ENCODE data around the gene RUNX2. TPM values are rescaled to one million over a fixed set of nuclear protein-coding genes. Genes with fewer than 3 reads are reported as not detected.

Gene RUNX2
- total and polyA plus RNA-seq, 2 experiments from 2014 or later = 0.66 to 1.7 TPM

DNA sequence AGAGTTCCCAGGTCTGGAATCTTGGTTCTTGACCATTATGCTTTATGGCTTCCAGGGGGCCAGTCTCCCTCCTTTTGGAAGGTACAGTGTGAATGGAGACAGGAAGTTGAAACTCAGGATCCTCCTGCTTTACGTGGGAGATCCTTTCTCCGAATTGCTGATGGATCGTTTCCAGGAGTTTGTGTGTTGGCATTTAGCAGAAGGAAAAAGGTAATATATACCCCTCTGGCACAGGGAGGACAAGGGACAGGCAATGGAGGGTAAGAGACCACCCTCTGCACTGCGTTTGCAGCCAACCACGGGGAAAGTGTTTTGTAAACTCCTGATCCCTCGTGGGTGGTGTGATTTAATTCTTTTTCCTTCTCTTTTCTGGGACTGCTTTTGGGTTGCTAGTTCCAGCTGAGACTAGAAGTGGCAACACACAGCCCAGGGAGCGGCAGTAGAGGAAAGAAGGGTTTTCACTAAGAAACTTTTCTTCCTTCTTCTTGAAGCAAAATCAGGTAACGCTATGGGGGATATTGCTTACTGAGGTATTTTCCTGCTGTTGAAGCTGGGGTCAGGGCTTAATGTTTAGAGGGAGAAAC lies 307.2 kb downstream of the RUNX2 start:
- Mint-ChIP-seq H3K27ac (no peak overlapping the region), H3K4me3 (no peak overlapping the region), H3K4me1 (peaks cover 12% of the 10 kb centered on the region; the same call in 2 of the 3 replicates), H3K9me3 (no peaks in the 10 kb centered on the region), H3K27me3 (ENCODE audit: insufficient read depth, low read depth, poor library complexity) (peaks cover 3% of the 10 kb centered on the region), H3K36me3 (ENCODE audit: low read depth) (no peaks in the 10 kb centered on the region)
- no peaks in the 10 kb centered on the region for H3K9me2 ChIP-seq (ENCODE audit: insufficient read depth)
- no peaks in the 10 kb centered on the region for H3K79me2 ChIP-seq (replicated peaks; ENCODE audit: insufficient read depth)
- peaks cover 14% of the 10 kb centered on the region; the same call in 1 of the 2 replicates for H3K4me1 ChIP-seq (ENCODE audit: insufficient read depth)
- H3K27ac ChIP-seq (ENCODE audit: low read depth) = no peak overlapping the region
- H2AFZ ChIP-seq = peak overlapping the region; percentile 63; the same call in 1 of the 2 replicates
- no peaks in the 10 kb centered on the region for H3F3A ChIP-seq (replicated peaks; ENCODE audit: low read depth)
- H4K20me1 ChIP-seq (replicated peaks; ENCODE audit: insufficient read depth) = no peaks in the 10 kb centered on the region
- TF ChIP-seq CREB1 (CRISPR knock-in tag; IDR thresholded peaks at IDR 0.05; ENCODE audit: low read depth) (no peak), ZNF331 (CRISPR knock-in tag; IDR thresholded peaks at IDR 0.05; ENCODE audit: low read depth) (no peak), NANOG (IDR thresholded peaks at IDR 0.05; ENCODE audit: borderline replicate concordance) (no peak)
- ATAC-seq (no peak), DNase-seq (ENCODE audit: low spot score) (no peak)
- H3K4me3 ChIP-seq = no peak overlapping the region
- H3K36me3 ChIP-seq (ENCODE audit: insufficient read depth) = no peaks in the 10 kb centered on the region
- no peaks in the 10 kb centered on the region for H3K27me3 ChIP-seq (ENCODE audit: insufficient read depth)
- H3K4me2 ChIP-seq = no peak overlapping the region

DNA sequence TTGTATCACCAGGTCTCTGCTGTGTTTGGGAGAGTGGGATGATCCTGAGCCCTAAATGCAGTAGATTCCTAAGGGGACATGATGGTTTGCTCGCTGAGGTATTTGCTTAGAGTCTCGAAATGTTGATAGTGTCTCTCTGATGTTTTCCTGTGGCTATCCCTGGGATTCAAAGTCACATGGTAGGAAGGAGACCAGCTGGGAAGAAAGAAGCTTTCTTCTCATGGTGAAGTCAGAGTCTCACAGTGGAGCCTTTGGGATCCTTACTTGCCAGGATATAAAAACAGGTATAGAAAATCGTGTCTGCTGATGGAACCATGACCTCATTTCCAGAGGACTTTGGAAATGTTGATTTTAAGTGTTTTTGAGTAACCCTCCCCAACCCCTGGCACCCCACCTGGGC lies 308.9 kb downstream of the RUNX2 start:
- Histone ChIP-seq H3K27me3 (ENCODE audit: insufficient read depth) (no peaks in the 10 kb centered on the region), H3K4me1 (ENCODE audit: insufficient read depth) (peaks cover 14% of the 10 kb centered on the region; the same call in 1 of the 2 replicates), H2AFZ (no peak overlapping the region), H3F3A (replicated peaks; ENCODE audit: low read depth) (no peaks in the 10 kb centered on the region), H3K4me3 (no peak overlapping the region), H3K9me2 (ENCODE audit: insufficient read depth) (no peaks in the 10 kb centered on the region), H4K20me1 (replicated peaks; ENCODE audit: insufficient read depth) (no peaks in the 10 kb centered on the region), H3K36me3 (ENCODE audit: insufficient read depth) (no peaks in the 10 kb centered on the region), H3K79me2 (replicated peaks; ENCODE audit: insufficient read depth) (no peaks in the 10 kb centered on the region), H3K4me2 (no peak overlapping the region), H3K27ac (ENCODE audit: low read depth) (no peak overlapping the region)
- Mint-ChIP-seq H3K4me3 (no peak overlapping the region), H3K9me3 (no peaks in the 10 kb centered on the region), H3K36me3 (ENCODE audit: low read depth) (no peaks in the 10 kb centered on the region), H3K27ac (no peak overlapping the region), H3K4me1 (peaks cover 19% of the 10 kb centered on the region), H3K27me3 (ENCODE audit: insufficient read depth, low read depth, poor library complexity) (peaks cover 5% of the 10 kb centered on the region)
- DNase-seq (ENCODE audit: low spot score) (no peak), ATAC-seq (no peak)
- TF ChIP-seq ZNF114 (CRISPR knock-in tag; IDR thresholded peaks at IDR 0.05) (no peak), CREB1 (CRISPR knock-in tag; IDR thresholded peaks at IDR 0.05; ENCODE audit: low read depth) (no peak), ZNF331 (CRISPR knock-in tag; IDR thresholded peaks at IDR 0.05; ENCODE audit: low read depth) (no peak), JUNB (IDR thresholded peaks at IDR 0.05; ENCODE audit: unreplicated experiment) (no peak)
- TF ChIP-seq, protein P1, sequence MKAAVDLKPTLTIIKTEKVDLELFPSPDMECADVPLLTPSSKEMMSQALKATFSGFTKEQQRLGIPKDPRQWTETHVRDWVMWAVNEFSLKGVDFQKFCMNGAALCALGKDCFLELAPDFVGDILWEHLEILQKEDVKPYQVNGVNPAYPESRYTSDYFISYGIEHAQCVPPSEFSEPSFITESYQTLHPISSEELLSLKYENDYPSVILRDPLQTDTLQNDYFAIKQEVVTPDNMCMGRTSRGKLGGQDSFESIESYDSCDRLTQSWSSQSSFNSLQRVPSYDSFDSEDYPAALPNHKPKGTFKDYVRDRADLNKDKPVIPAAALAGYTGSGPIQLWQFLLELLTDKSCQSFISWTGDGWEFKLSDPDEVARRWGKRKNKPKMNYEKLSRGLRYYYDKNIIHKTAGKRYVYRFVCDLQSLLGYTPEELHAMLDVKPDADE (IDR thresholded peaks at IDR 0.05) = no peak
- TF ChIP-seq, protein P2, sequence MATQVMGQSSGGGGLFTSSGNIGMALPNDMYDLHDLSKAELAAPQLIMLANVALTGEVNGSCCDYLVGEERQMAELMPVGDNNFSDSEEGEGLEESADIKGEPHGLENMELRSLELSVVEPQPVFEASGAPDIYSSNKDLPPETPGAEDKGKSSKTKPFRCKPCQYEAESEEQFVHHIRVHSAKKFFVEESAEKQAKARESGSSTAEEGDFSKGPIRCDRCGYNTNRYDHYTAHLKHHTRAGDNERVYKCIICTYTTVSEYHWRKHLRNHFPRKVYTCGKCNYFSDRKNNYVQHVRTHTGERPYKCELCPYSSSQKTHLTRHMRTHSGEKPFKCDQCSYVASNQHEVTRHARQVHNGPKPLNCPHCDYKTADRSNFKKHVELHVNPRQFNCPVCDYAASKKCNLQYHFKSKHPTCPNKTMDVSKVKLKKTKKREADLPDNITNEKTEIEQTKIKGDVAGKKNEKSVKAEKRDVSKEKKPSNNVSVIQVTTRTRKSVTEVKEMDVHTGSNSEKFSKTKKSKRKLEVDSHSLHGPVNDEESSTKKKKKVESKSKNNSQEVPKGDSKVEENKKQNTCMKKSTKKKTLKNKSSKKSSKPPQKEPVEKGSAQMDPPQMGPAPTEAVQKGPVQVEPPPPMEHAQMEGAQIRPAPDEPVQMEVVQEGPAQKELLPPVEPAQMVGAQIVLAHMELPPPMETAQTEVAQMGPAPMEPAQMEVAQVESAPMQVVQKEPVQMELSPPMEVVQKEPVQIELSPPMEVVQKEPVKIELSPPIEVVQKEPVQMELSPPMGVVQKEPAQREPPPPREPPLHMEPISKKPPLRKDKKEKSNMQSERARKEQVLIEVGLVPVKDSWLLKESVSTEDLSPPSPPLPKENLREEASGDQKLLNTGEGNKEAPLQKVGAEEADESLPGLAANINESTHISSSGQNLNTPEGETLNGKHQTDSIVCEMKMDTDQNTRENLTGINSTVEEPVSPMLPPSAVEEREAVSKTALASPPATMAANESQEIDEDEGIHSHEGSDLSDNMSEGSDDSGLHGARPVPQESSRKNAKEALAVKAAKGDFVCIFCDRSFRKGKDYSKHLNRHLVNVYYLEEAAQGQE (IDR thresholded peaks at IDR 0.05; ENCODE audit: unreplicated experiment) = no peak
- TF ChIP-seq, protein P3, sequence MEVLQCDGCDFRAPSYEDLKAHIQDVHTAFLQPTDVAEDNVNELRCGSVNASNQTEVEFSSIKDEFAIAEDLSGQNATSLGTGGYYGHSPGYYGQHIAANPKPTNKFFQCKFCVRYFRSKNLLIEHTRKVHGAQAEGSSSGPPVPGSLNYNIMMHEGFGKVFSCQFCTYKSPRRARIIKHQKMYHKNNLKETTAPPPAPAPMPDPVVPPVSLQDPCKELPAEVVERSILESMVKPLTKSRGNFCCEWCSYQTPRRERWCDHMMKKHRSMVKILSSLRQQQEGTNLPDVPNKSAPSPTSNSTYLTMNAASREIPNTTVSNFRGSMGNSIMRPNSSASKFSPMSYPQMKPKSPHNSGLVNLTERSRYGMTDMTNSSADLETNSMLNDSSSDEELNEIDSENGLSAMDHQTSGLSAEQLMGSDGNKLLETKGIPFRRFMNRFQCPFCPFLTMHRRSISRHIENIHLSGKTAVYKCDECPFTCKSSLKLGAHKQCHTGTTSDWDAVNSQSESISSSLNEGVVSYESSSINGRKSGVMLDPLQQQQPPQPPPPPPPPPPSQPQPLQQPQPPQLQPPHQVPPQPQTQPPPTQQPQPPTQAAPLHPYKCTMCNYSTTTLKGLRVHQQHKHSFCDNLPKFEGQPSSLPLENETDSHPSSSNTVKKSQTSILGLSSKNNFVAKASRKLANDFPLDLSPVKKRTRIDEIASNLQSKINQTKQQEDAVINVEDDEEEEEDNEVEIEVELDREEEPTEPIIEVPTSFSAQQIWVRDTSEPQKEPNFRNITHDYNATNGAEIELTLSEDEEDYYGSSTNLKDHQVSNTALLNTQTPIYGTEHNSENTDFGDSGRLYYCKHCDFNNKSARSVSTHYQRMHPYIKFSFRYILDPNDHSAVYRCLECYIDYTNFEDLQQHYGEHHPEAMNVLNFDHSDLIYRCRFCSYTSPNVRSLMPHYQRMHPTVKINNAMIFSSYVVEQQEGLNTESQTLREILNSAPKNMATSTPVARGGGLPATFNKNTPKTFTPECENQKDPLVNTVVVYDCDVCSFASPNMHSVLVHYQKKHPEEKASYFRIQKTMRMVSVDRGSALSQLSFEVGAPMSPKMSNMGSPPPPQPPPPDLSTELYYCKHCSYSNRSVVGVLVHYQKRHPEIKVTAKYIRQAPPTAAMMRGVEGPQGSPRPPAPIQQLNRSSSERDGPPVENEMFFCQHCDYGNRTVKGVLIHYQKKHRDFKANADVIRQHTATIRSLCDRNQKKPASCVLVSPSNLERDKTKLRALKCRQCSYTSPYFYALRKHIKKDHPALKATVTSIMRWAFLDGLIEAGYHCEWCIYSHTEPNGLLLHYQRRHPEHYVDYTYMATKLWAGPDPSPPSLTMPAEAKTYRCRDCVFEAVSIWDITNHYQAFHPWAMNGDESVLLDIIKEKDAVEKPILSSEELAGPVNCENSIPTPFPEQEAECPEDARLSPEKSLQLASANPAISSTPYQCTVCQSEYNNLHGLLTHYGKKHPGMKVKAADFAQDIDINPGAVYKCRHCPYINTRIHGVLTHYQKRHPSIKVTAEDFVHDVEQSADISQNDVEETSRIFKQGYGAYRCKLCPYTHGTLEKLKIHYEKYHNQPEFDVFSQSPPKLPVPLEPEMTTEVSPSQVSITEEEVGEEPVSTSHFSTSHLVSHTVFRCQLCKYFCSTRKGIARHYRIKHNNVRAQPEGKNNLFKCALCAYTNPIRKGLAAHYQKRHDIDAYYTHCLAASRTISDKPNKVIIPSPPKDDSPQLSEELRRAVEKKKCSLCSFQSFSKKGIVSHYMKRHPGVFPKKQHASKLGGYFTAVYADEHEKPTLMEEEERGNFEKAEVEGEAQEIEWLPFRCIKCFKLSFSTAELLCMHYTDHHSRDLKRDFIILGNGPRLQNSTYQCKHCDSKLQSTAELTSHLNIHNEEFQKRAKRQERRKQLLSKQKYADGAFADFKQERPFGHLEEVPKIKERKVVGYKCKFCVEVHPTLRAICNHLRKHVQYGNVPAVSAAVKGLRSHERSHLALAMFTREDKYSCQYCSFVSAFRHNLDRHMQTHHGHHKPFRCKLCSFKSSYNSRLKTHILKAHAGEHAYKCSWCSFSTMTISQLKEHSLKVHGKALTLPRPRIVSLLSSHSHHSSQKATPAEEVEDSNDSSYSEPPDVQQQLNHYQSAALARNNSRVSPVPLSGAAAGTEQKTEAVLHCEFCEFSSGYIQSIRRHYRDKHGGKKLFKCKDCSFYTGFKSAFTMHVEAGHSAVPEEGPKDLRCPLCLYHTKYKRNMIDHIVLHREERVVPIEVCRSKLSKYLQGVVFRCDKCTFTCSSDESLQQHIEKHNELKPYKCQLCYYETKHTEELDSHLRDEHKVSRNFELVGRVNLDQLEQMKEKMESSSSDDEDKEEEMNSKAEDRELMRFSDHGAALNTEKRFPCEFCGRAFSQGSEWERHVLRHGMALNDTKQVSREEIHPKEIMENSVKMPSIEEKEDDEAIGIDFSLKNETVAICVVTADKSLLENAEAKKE (CRISPR knock-in tag; IDR thresholded peaks at IDR 0.05) = no peak
